ENCODE data around the gene LDLRAP1. TPM values are rescaled to one million over a fixed set of nuclear protein-coding genes. Genes with fewer than 3 reads are reported as not detected.

The LDLRAP1 gene
- total RNA-seq, 4 donors from 2014 or later = 25.1 to 40.9 (median 34.4) TPM

- no peak for TF ChIP-seq CTCF (IDR thresholded peaks at IDR 0.05)
- no peak for TF ChIP-seq POLR2A (IDR thresholded peaks at IDR 0.05)
- WGBS, 2 donors = 56 to 58% methylated on average over 16 to 17 of the region's 19 CpGs
- Histone ChIP-seq H3K4me1 (peaks cover 44 to 63% of the 10 kb centered on the region in 2 donors), H3K27me3 (no peaks in the 10 kb centered on the region), H3K36me3 (no peaks in the 10 kb centered on the region), H3K27ac (peak overlapping the region; percentile 34 to 61 (median 53)), H3K9me3 (no peaks in the 10 kb centered on the region), H3K4me3 (replicated peaks in 1 of 3) (no peak overlapping the region)
- peak; percentile 64 to 73 for DNase-seq
- intact Hi-C loops (cut with DNase I) = loop anchor here (10.0 kb wide), 1 partner anchor 245 kb away; no protein-coding TSS in a partner anchor
These were observed 6.1 kb downstream of the LDLRAP1 start for GRCh38 chr1:25549273-25550154.

GRCh38 chr1:25550155-25550506, 6.7 kb downstream of the LDLRAP1 start:
- no peaks in the 10 kb centered on the region for H3K36me3 ChIP-seq
- intact Hi-C loops (cut with DNase I) = no loop called here
- no peak overlapping the region for H3K4me3 ChIP-seq (replicated peaks in 1 of 3)
- peak overlapping the region; percentile 21 to 61 (median 53) for H3K27ac ChIP-seq
- peaks cover 38 to 57% of the 10 kb centered on the region in 2 donors for H3K4me1 ChIP-seq
- DNase-seq = no peak
- 67 to 75% methylated on average over 2 of the region's 2 CpGs for WGBS, 2 donors
- H3K27me3 ChIP-seq = no peaks in the 10 kb centered on the region
- TF ChIP-seq POLR2A (IDR thresholded peaks at IDR 0.05) = no peak
- no peak for TF ChIP-seq CTCF (IDR thresholded peaks at IDR 0.05)
- no peaks in the 10 kb centered on the region for H3K9me3 ChIP-seq

- peak; percentile 20 to 40 for DNase-seq
- Histone ChIP-seq H3K4me3 (replicated peaks in 1 of 3) (no peak overlapping the region), H3K36me3 (no peaks in the 10 kb centered on the region), H3K4me1 (peaks cover 33 to 50% of the 10 kb centered on the region in 2 donors), H3K27ac (peak overlapping the region in 1 of 3 donors; percentile 53), H3K27me3 (no peaks in the 10 kb centered on the region), H3K9me3 (no peaks in the 10 kb centered on the region)
- TF ChIP-seq CTCF (IDR thresholded peaks at IDR 0.05) = no peak
- no peak for TF ChIP-seq POLR2A (IDR thresholded peaks at IDR 0.05)
- intact Hi-C loops (cut with DNase I) = no loop called here
- 68 to 74% methylated on average over 3 of the region's 3 CpGs for WGBS, 2 donors
These were observed 7.4 kb downstream of the LDLRAP1 start for GRCh38 chr1:25550683-25551310.

- WGBS, 2 donors = 79 to 87% methylated on average over 6 to 11 of the region's 11 CpGs
- peaks cover 31 to 50% of the 10 kb centered on the region in 2 donors for H3K4me1 ChIP-seq
- H3K9me3 ChIP-seq = no peaks in the 10 kb centered on the region
- TF ChIP-seq CTCF (IDR thresholded peaks at IDR 0.05) (no peak), POLR2A (IDR thresholded peaks at IDR 0.05) (no peak)
- no peak overlapping the region for H3K4me3 ChIP-seq (replicated peaks in 1 of 3)
- no peaks in the 10 kb centered on the region for H3K27me3 ChIP-seq
- peaks cover 4 to 6% of the 10 kb centered on the region in 2 donors for H3K36me3 ChIP-seq
- no peak overlapping the region for H3K27ac ChIP-seq
- no peak for DNase-seq
- intact Hi-C loops (cut with DNase I) = no loop called here
These were observed 10.5 kb downstream of the LDLRAP1 start for GRCh38 chr1:25553749-25554429.

Measured in thyroid gland (tissue), 4 donors.